Ovary (tissue), 3 donors: ENCODE results near the gene ZSCAN10.

Source experiments
- CTCF ChIP-seq, 3 donors: fragments of 450-650 bp in 2 of 3; fragments of 200-600 bp in 1 of 3; IDR thresholded peaks; one replicate each; pipeline versions ENCODE4 v1.5.1 to v1.8.0; 2016 to 2022; ENCODE audit warnings: antibody characterized with exemption in 3 of 3, mild to moderate bottlenecking in 1 of 3
- EP300 ChIP-seq: sonication (generic); formaldehyde crosslinking; IDR thresholded peaks from one replicate; pipeline ENCODE4 v1.6.1; 2017; ENCODE audit warnings: antibody characterized with exemption
- donor health status: DM: no; HTN: no; CAD: no.

- TF ChIP-seq CTCF (IDR thresholded peaks at IDR 0.05): no peak
- no peak for TF ChIP-seq EP300
Measured at GRCh38 chr16:3095869-3096268, 3.2 kb downstream of the ZSCAN10 start.
